HL-60 (cell line): ENCODE results near the gene DGKI.

Experiments used
- CTCF ChIP-seq: IDR thresholded peaks from one replicate; pipeline ENCODE4 v1.5.1; 2011; ENCODE audit warnings: low read length, control low read depth, inconsistent platforms; ENCODE audit not compliant: insufficient read depth
- TF ChIP-seq, protein P1 (sequence below): IDR thresholded peaks from 2 replicates; pipeline ENCODE4 v1.6.1; 2012; ENCODE audit warnings: low read depth; ENCODE audit not compliant: insufficient replicate concordance

DNA sequence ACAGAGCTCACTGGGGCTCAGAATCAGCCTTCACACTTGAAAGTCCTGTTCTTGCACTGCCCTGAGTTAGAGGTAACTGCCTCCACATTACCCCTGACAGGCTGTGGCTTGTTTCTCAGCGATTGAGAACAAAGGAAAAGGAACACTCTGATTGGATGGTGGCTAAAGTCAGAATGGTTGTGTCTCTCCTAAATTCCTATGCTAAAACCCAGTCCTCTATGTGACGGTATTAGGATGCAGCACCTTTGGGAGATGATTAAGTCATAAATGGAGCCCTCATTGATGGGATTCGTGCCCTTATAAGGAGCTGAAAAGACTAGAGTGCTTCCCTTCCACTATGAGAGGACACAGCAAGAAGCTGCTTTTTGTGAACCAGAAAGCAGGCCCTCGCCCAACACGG is 38.9 kb upstream of the DGKI start:
- TF ChIP-seq CTCF, result no peak
- TF ChIP-seq, protein P1, sequence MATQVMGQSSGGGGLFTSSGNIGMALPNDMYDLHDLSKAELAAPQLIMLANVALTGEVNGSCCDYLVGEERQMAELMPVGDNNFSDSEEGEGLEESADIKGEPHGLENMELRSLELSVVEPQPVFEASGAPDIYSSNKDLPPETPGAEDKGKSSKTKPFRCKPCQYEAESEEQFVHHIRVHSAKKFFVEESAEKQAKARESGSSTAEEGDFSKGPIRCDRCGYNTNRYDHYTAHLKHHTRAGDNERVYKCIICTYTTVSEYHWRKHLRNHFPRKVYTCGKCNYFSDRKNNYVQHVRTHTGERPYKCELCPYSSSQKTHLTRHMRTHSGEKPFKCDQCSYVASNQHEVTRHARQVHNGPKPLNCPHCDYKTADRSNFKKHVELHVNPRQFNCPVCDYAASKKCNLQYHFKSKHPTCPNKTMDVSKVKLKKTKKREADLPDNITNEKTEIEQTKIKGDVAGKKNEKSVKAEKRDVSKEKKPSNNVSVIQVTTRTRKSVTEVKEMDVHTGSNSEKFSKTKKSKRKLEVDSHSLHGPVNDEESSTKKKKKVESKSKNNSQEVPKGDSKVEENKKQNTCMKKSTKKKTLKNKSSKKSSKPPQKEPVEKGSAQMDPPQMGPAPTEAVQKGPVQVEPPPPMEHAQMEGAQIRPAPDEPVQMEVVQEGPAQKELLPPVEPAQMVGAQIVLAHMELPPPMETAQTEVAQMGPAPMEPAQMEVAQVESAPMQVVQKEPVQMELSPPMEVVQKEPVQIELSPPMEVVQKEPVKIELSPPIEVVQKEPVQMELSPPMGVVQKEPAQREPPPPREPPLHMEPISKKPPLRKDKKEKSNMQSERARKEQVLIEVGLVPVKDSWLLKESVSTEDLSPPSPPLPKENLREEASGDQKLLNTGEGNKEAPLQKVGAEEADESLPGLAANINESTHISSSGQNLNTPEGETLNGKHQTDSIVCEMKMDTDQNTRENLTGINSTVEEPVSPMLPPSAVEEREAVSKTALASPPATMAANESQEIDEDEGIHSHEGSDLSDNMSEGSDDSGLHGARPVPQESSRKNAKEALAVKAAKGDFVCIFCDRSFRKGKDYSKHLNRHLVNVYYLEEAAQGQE, result no peak
